HCT116 (cell line): ENCODE measurements around the gene P4HTM. TPM values are rescaled to one million over a fixed set of nuclear protein-coding genes. Genes with fewer than 3 reads are reported as not detected.

Experiments
- ATAC-seq: fragments of 200-7000 bp; cut with Tn5 transposase; 2 replicates; pipeline ENCODE4 v1.9.1; 2020; ENCODE audit warnings: mild to moderate bottlenecking, moderate library complexity
- BruUV-seq: library from RNA; stranded (reverse); fragments of 400-500 nt; replicated peaks from 2 replicates; lab custom pipeline; 2021; lab: Mats Ljungman, UMichigan
- CTCF ChIA-PET: fragments of 300-600 bp; sonication (Branson Sonifier 250); formaldehyde crosslinking; loops from one replicate; lab custom pipeline; 2021; ENCODE audit warnings: antibody characterized with exemption; lab: Charles Lee
- POLR2A ChIA-PET: fragments of 300-600, 350-600 bp; sonication (Branson Sonifier 250); formaldehyde crosslinking; loops from one replicate; lab custom pipeline; 2021; ENCODE audit warnings: antibody characterized with exemption; lab: Charles Lee
- RAD21 ChIA-PET, 2 experiments: fragments of 300-600 bp; sonication (Branson Sonifier 250); formaldehyde crosslinking; loops; one replicate each; lab custom pipeline; 2023; ENCODE audit warnings: low total read pairs in 2 of 2; ENCODE audit not compliant: uncharacterized antibody in 2 of 2, unreplicated experiment in 2 of 2, low non-redundant PET in 1 of 2; lab: Charles Lee
- DNase-seq: peaks from one replicate; pipeline ENCODE4 v3.0.0-alpha.2; 2010; ENCODE audit warnings: low read depth, low spot score
- H2AFZ ChIP-seq: fragments of 200-600 bp; shearing (Covaris generic), sonication (generic); 2 replicates; pipeline ENCODE4 v1.6.1; 2017; ENCODE audit warnings: low read depth, mixed run types, mixed read lengths, antibody characterized with exemption, low read length; ENCODE audit not compliant: poor library complexity, severe bottlenecking
- H3K27ac ChIP-seq: 2 replicates; pipeline ENCODE4 v1.5.1; 2012; ENCODE audit warnings: low read depth, low read length
- H3K27me3 ChIP-seq: fragments of 200-600 bp; sonication (generic); 2 replicates; pipeline ENCODE4 v1.6.1; 2016; ENCODE audit warnings: mixed run types, low read length, mixed read lengths; ENCODE audit not compliant: insufficient read depth
- H3K36me3 ChIP-seq, 2 experiments: fragments of 200-500 bp in 1 of 2; fragments of 200-600 bp in 1 of 2; sonication (Bioruptor generic) in 1 of 2; sonication (generic) in 1 of 2; 2 replicates each; pipeline versions ENCODE4 v1.5.1 to v1.6.1; 2014 to 2016; ENCODE audit warnings: low read length in 2 of 2, inconsistent platforms in 1 of 2, mixed read lengths in 1 of 2, mixed run types in 1 of 2; ENCODE audit not compliant: insufficient read depth in 2 of 2, control insufficient read depth in 1 of 2
- H3K4me1 ChIP-seq, 2 experiments: fragments of 200-600 bp in 1 of 2; sonication (generic) in 1 of 2; 2 replicates each; pipeline versions ENCODE4 v1.5.1 to v1.6.1; 2012 to 2017; ENCODE audit warnings: low read length in 2 of 2, inconsistent platforms in 1 of 2, mild to moderate bottlenecking in 1 of 2, mixed read lengths in 1 of 2, mixed run types in 1 of 2, moderate library complexity in 1 of 2; ENCODE audit not compliant: insufficient read depth in 2 of 2, control insufficient read depth in 1 of 2
- H3K4me2 ChIP-seq: fragments of 200-600 bp; sonication (generic); 2 replicates; pipeline ENCODE4 v1.6.1; 2017; ENCODE audit warnings: mixed run types, low read length, mixed read lengths
- H3K4me3 ChIP-seq, 2 experiments: fragments of 200-600 bp in 1 of 2; sonication (generic) in 1 of 2; replicated peaks in 1 of 2; 2 replicates each; pipeline ENCODE4 v1.5.1; 2011 to 2016; ENCODE audit warnings: low read length in 2 of 2, control low read depth in 1 of 2, low read depth in 1 of 2, mild to moderate bottlenecking in 1 of 2, mixed read lengths in 1 of 2, mixed run types in 1 of 2
- H3K79me2 ChIP-seq: fragments of 200-600 bp; sonication (generic); 2 replicates; pipeline ENCODE4 v1.6.1; 2017; ENCODE audit warnings: mild to moderate bottlenecking, mixed run types, low read length, moderate library complexity, mixed read lengths; ENCODE audit not compliant: insufficient read depth
- H3K9ac ChIP-seq: fragments of 200-600 bp; sonication (generic); 2 replicates; pipeline ENCODE4 v1.6.1; 2016; ENCODE audit warnings: low read length, mixed read lengths
- H3K9me2 ChIP-seq: fragments of 200-600 bp; sonication (generic), shearing (Covaris generic); 2 replicates; pipeline ENCODE4 v1.6.1; 2017; ENCODE audit warnings: mixed run types, mild to moderate bottlenecking, moderate library complexity; ENCODE audit not compliant: insufficient read depth
- H3K9me3 ChIP-seq, 2 experiments: fragments of 200-500 bp in 1 of 2; fragments of 200-600 bp in 1 of 2; sonication (Bioruptor generic) in 1 of 2; sonication (generic) in 1 of 2; 2 replicates each; pipeline ENCODE4 v1.6.1; 2014 to 2017; ENCODE audit warnings: low read length in 2 of 2, mixed read lengths in 2 of 2, inconsistent platforms in 1 of 2, low read depth in 1 of 2, mild to moderate bottlenecking in 1 of 2, mixed run types in 1 of 2, moderate library complexity in 1 of 2; ENCODE audit not compliant: control insufficient read depth in 1 of 2, insufficient read depth in 1 of 2
- H4K20me1 ChIP-seq: fragments of 200-600 bp; sonication (generic), shearing (Covaris generic); 2 replicates; pipeline ENCODE4 v1.6.1; 2017; ENCODE audit warnings: mixed run types, mild to moderate bottlenecking, moderate library complexity; ENCODE audit not compliant: insufficient read depth
- CBX3 ChIP-seq: IDR thresholded peaks from 2 replicates; pipeline ENCODE4 v1.6.1; 2012; ENCODE audit warnings: low read depth
- JUND ChIP-seq: IDR thresholded peaks from 2 replicates; pipeline ENCODE4 v1.6.1; 2012
- POLR2A ChIP-seq: IDR thresholded peaks from 2 replicates; pipeline ENCODE4 v1.7.0; 2011; ENCODE audit warnings: borderline replicate concordance; ENCODE audit not compliant: insufficient read depth, insufficient read length; ENCODE audit errors: extremely low read depth
- POLR2AphosphoS5 ChIP-seq: IDR thresholded peaks from 2 replicates; pipeline ENCODE4 v1.6.1; 2011; ENCODE audit warnings: mild to moderate bottlenecking, low read depth, low read length, moderate library complexity
- SIN3A ChIP-seq: IDR thresholded peaks from 2 replicates; pipeline ENCODE4 v1.6.1; 2012; ENCODE audit warnings: low read depth
- SP1 ChIP-seq: IDR thresholded peaks from 2 replicates; pipeline ENCODE4 v1.6.1; 2012; ENCODE audit warnings: low read depth
- SRF ChIP-seq: IDR thresholded peaks from 2 replicates; pipeline ENCODE4 v1.6.1; 2012; ENCODE audit warnings: low read depth
- YY1 ChIP-seq: IDR thresholded peaks from 2 replicates; pipeline ENCODE4 v1.6.1; 2011; ENCODE audit warnings: low read length, low read depth, moderate library complexity, mild to moderate bottlenecking; ENCODE audit not compliant: insufficient replicate concordance; ENCODE audit errors: extremely low read depth
- intact Hi-C: fragments of 100-400 bp; cut with micrococcal nuclease; formaldehyde crosslinking; loops from 2 replicates; pipeline ENCODE4 v1.10.0; 2022
- total RNA-seq: library from RNA; stranded (reverse); gene quantifications from one replicate; pipeline ENCODE4 v1.2.1, GENCODE V29; 2021; ENCODE audit not compliant: unreplicated experiment
- TF ChIP-seq, protein P1 (sequence below), 3 experiments: fragments of 200-600 bp in 1 of 3; sonication (generic) in 1 of 3; IDR thresholded peaks in 2 of 3; conservative IDR thresholded peaks in 1 of 3; 2 replicates each; pipeline ENCODE4 v1.5.1; 2012 to 2017; ENCODE audit warnings: low read depth in 2 of 3, low read length in 2 of 3, antibody characterized with exemption in 1 of 3, borderline replicate concordance in 1 of 3, control low read depth in 1 of 3, mild to moderate bottlenecking in 1 of 3, mixed read lengths in 1 of 3, mixed run types in 1 of 3, moderate library complexity in 1 of 3; ENCODE audit not compliant: insufficient read depth in 1 of 3
- TF ChIP-seq, protein P2 (sequence below): IDR thresholded peaks from 2 replicates; pipeline ENCODE4 v1.6.1; 2012
- TF ChIP-seq, protein P3 (sequence below): IDR thresholded peaks from 2 replicates; pipeline ENCODE4 v1.6.1; 2012; ENCODE audit warnings: low read depth
- TF ChIP-seq, protein P4 (sequence below): IDR thresholded peaks from 2 replicates; pipeline ENCODE4 v1.6.1; 2011; ENCODE audit warnings: mild to moderate bottlenecking, low read length, moderate library complexity; ENCODE audit not compliant: insufficient replicate concordance; ENCODE audit errors: extremely low read depth

P4HTM gene
- total RNA-seq, 1 experiment from 2014 or later = 60.5 TPM

DNA sequence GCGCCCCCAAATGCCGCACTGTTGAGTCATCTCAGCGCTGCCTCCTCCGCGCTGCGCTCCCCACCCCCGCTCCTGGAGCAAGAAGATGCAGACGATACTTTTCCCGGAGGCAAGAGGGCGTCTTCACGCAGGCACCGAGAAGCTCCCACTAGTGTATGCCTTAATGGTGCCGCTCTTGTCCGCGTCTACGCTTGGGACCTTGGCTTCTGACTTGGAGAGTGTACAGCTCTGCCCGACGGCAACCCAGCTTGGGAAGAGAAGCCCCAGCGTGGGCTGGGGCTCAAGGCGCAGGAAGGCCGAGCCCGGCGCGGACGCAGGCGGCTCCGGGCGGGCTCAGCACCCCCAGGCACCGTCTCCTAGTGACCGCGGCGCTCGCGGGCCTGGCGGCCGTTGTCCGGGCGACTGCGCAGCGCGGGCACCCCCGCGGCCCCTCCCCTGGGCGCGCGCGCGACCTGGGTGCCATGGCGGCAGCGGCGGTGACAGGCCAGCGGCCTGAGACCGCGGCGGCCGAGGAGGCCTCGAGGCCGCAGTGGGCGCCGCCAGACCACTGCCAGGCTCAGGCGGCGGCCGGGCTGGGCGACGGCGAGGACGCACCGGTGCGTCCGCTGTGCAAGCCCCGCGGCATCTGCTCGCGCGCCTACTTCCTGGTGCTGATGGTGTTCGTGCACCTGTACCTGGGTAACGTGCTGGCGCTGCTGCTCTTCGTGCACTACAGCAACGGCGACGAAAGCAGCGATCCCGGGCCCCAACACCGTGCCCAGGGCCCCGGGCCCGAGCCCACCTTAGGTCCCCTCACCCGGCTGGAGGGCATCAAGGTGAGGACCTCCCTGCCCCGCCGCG lies at the start of gene P4HTM (continued):
- TF ChIP-seq, protein P1, sequence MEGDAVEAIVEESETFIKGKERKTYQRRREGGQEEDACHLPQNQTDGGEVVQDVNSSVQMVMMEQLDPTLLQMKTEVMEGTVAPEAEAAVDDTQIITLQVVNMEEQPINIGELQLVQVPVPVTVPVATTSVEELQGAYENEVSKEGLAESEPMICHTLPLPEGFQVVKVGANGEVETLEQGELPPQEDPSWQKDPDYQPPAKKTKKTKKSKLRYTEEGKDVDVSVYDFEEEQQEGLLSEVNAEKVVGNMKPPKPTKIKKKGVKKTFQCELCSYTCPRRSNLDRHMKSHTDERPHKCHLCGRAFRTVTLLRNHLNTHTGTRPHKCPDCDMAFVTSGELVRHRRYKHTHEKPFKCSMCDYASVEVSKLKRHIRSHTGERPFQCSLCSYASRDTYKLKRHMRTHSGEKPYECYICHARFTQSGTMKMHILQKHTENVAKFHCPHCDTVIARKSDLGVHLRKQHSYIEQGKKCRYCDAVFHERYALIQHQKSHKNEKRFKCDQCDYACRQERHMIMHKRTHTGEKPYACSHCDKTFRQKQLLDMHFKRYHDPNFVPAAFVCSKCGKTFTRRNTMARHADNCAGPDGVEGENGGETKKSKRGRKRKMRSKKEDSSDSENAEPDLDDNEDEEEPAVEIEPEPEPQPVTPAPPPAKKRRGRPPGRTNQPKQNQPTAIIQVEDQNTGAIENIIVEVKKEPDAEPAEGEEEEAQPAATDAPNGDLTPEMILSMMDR (IDR thresholded peaks at IDR 0.05 in 2 of 3, conservative IDR thresholded peaks at IDR 0.05 in 1 of 3; ENCODE audit: borderline replicate concordance in 1 of 3, insufficient read depth in 1 of 3, low read depth in 2 of 3, low read length in 2 of 3) = peak; percentile 20 to 24 (median 24); a peak in 3 of 6 replicates
- TF ChIP-seq, protein P2, sequence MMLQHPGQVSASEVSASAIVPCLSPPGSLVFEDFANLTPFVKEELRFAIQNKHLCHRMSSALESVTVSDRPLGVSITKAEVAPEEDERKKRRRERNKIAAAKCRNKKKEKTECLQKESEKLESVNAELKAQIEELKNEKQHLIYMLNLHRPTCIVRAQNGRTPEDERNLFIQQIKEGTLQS = no peak
- peak; percentile 83 for TF ChIP-seq SIN3A
- peak; percentile 85 for TF ChIP-seq POLR2A
- peak; percentile 57 for TF ChIP-seq POLR2AphosphoS5
- TF ChIP-seq SP1 = peak; percentile 44
- no peak for TF ChIP-seq SRF
- peak; percentile 80 for TF ChIP-seq JUND

DNA sequence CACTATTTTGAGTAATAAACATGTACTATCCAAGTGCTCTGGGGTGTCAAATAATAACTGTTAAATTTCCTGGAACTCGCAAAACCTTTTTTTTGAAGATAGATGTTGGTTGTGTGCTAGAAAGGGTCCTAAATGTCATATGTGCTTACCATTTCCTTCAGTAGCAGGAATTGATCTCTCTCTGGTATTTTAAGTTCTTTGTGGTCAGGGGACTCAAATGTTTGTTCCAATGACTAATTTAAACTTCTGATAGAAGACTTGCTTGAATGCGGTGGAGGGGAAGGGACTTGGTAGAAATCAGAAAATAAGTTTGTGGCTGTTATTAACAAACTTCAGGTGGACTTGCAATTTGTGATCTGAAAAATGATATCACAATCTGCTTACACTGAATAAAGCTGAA lies 44.6 kb upstream of the P4HTM start:
- H3K4me2 ChIP-seq = no peak overlapping the region
- no peak overlapping the region for H3K27ac ChIP-seq
- no peak for TF ChIP-seq POLR2AphosphoS5
- TF ChIP-seq, protein P3, sequence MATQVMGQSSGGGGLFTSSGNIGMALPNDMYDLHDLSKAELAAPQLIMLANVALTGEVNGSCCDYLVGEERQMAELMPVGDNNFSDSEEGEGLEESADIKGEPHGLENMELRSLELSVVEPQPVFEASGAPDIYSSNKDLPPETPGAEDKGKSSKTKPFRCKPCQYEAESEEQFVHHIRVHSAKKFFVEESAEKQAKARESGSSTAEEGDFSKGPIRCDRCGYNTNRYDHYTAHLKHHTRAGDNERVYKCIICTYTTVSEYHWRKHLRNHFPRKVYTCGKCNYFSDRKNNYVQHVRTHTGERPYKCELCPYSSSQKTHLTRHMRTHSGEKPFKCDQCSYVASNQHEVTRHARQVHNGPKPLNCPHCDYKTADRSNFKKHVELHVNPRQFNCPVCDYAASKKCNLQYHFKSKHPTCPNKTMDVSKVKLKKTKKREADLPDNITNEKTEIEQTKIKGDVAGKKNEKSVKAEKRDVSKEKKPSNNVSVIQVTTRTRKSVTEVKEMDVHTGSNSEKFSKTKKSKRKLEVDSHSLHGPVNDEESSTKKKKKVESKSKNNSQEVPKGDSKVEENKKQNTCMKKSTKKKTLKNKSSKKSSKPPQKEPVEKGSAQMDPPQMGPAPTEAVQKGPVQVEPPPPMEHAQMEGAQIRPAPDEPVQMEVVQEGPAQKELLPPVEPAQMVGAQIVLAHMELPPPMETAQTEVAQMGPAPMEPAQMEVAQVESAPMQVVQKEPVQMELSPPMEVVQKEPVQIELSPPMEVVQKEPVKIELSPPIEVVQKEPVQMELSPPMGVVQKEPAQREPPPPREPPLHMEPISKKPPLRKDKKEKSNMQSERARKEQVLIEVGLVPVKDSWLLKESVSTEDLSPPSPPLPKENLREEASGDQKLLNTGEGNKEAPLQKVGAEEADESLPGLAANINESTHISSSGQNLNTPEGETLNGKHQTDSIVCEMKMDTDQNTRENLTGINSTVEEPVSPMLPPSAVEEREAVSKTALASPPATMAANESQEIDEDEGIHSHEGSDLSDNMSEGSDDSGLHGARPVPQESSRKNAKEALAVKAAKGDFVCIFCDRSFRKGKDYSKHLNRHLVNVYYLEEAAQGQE = no peak
- no peak for TF ChIP-seq CBX3
- TF ChIP-seq, protein P4, sequence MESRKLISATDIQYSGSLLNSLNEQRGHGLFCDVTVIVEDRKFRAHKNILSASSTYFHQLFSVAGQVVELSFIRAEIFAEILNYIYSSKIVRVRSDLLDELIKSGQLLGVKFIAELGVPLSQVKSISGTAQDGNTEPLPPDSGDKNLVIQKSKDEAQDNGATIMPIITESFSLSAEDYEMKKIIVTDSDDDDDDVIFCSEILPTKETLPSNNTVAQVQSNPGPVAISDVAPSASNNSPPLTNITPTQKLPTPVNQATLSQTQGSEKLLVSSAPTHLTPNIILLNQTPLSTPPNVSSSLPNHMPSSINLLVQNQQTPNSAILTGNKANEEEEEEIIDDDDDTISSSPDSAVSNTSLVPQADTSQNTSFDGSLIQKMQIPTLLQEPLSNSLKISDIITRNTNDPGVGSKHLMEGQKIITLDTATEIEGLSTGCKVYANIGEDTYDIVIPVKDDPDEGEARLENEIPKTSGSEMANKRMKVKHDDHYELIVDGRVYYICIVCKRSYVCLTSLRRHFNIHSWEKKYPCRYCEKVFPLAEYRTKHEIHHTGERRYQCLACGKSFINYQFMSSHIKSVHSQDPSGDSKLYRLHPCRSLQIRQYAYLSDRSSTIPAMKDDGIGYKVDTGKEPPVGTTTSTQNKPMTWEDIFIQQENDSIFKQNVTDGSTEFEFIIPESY = no peak
- no peak for TF ChIP-seq YY1
- TF ChIP-seq SRF = no peak
- TF ChIP-seq, protein P1 (IDR thresholded peaks at IDR 0.05 in 2 of 3, conservative IDR thresholded peaks at IDR 0.05 in 1 of 3; ENCODE audit: borderline replicate concordance in 1 of 3, insufficient read depth in 1 of 3, low read depth in 2 of 3, low read length in 2 of 3) = no peak

More for the DNA sequence above, 44.6 kb upstream of the P4HTM start:
- H2AFZ ChIP-seq = no peak overlapping the region
- ATAC-seq = no peak
- no peak overlapping the region for H3K4me3 ChIP-seq
- no peaks in the 10 kb centered on the region for H3K27me3 ChIP-seq
- H3K9me3 ChIP-seq = no peaks in the 10 kb centered on the region
- CTCF ChIA-PET = no interaction called here
- H3K9ac ChIP-seq = no peak overlapping the region
- 0 out of 4 replicates have a peak, but pooled peaks cover 0 to 5% of the 10 kb centered on the region in 2 experiments for H3K36me3 ChIP-seq
- POLR2A ChIA-PET = no interaction called here
- RAD21 ChIA-PET = no interaction called here
- peaks cover 85% of the 10 kb centered on the region for H3K79me2 ChIP-seq
- H4K20me1 ChIP-seq = peaks cover 6% of the 10 kb centered on the region; the same call in 1 of the 2 replicates
- no peaks in the 10 kb centered on the region for H3K9me2 ChIP-seq
- no peak for DNase-seq
- intact Hi-C loops = no loop called here
- H3K4me1 ChIP-seq = no peaks in the 10 kb centered on the region
- no TSS peak for BruUV-seq
